Gastrocnemius medialis (tissue), 4 donors: Measurements from ENCODE around the gene CHST2. TPM values are rescaled to one million over a fixed set of nuclear protein-coding genes. Genes with fewer than 3 reads are reported as not detected.
A peak's percentile ranks its signal among the peaks of the same experiment; 100 is the strongest.

ENCODE experiments used
- ATAC-seq, 2 donors: fragments of 150-250 bp; one replicate each; pipeline ENCODE4 v1.9.1; 2016
- DNase-seq, 2 donors: peaks; one replicate each; pipeline ENCODE4 v3.0.0-alpha.2; 2019
- H3K27ac ChIP-seq, 4 donors: fragments of 200-600 bp; sonication (generic); 1 replicate in 1 of 4; 2 replicates in 3 of 4; pipeline ENCODE4 v1.5.1; 2016 to 2018; ENCODE audit warnings: mild to moderate bottlenecking in 2 of 4, moderate library complexity in 1 of 4
- H3K27me3 ChIP-seq, 3 donors: fragments of 200-600 bp; sonication (generic) in 2 of 3; 1 replicate in 1 of 3; 2 replicates in 2 of 3; pipeline versions ENCODE4 v1.5.1 to v1.6.0; 2016 to 2019; ENCODE audit warnings: mild to moderate bottlenecking in 1 of 3, moderate library complexity in 1 of 3
- H3K36me3 ChIP-seq, 2 donors: fragments of 200-600 bp; sonication (generic) in 1 of 2; one replicate each; pipeline ENCODE4 v1.5.1; 2017 to 2018
- H3K4me1 ChIP-seq, 2 donors: fragments of 200-600 bp; sonication (generic) in 1 of 2; one replicate each; pipeline ENCODE4 v1.5.1; 2016 to 2017; ENCODE audit warnings: mild to moderate bottlenecking in 2 of 2
- H3K4me3 ChIP-seq, 4 donors: fragments of 200-600 bp; sonication (generic) in 3 of 4; 1 replicate in 1 of 4; 2 replicates in 3 of 4; pipeline ENCODE4 v1.5.1; 2016 to 2019; ENCODE audit warnings: mild to moderate bottlenecking in 2 of 4
- H3K9me3 ChIP-seq, 3 donors: fragments of 200-600 bp; sonication (generic) in 2 of 3; 1 replicate in 1 of 3; 2 replicates in 2 of 3; pipeline ENCODE4 v1.5.1; 2016 to 2019
- CTCF ChIP-seq, 5 experiments: fragments of 450-650 bp in 3 of 5; fragments of 200-600 bp in 2 of 5; sonication (generic) in 2 of 5; IDR thresholded peaks in 4 of 5; conservative IDR thresholded peaks in 1 of 5; 1 replicate in 4 of 5; 2 replicates in 1 of 5; pipeline ENCODE4 v1.5.1; 2016 to 2019; ENCODE audit warnings: antibody characterized with exemption in 5 of 5, mild to moderate bottlenecking in 3 of 5, moderate library complexity in 3 of 5
- POLR2A ChIP-seq, 2 donors: fragments of 450-650 bp; IDR thresholded peaks; one replicate each; pipeline ENCODE4 v1.6.1; 2017; ENCODE audit warnings: antibody characterized with exemption in 2 of 2, mild to moderate bottlenecking in 2 of 2, moderate library complexity in 2 of 2
- in situ Hi-C, 4 donors: fragments of 200-750 bp; cut with MboI; loops; one replicate each; pipeline versions ENCODE4 v1.15.0 to v1.8.0; 2017; ENCODE audit warnings: low sequenced_read_pairs in 4 of 4
- intact Hi-C: fragments of 100-400 bp; cut with DNase I; formaldehyde crosslinking; loops from one replicate; pipeline ENCODE4 v1.15.1; 2023; ENCODE audit warnings: low total_unique reads
- total RNA-seq, 4 donors: library from RNA; depleted of rRNA; stranded (reverse); fragments of >200 nt; gene quantifications; one replicate each; pipeline versions ENCODE4 v1.1.0 to v1.2.3, GENCODE V29; 2016

The CHST2 gene
- total RNA-seq, 4 donors from 2014 or later: 0.41 to 2.9 (median 1.8) TPM

GRCh38 chr3:143172062-143172794, 52.7 kb downstream of the CHST2 start:
- H3K9me3 ChIP-seq: no peaks in the 10 kb centered on the region
- peak in 1 of 2 donors; percentile 61 for ATAC-seq
- no peaks in the 10 kb centered on the region for H3K27me3 ChIP-seq
- H3K27ac ChIP-seq: peak overlapping the region in 3 of 4 donors; percentile 10 to 47 (median 43)
- intact Hi-C loops (no loop called here), in situ Hi-C loops (no loop called here)
- no peak for DNase-seq
- TF ChIP-seq CTCF (IDR thresholded peaks at IDR 0.05 in 4 of 5, conservative IDR thresholded peaks at IDR 0.05 in 1 of 5) (no peak), POLR2A (IDR thresholded peaks at IDR 0.05) (no peak)
- H3K4me1 ChIP-seq: no peaks in the 10 kb centered on the region
- no peaks in the 10 kb centered on the region for H3K36me3 ChIP-seq
- no peak overlapping the region for H3K4me3 ChIP-seq

GRCh38 chr3:143172795-143173145, 53.2 kb downstream of the CHST2 start:
- no peak for TF ChIP-seq POLR2A (IDR thresholded peaks at IDR 0.05)
- no peak for TF ChIP-seq CTCF (IDR thresholded peaks at IDR 0.05 in 4 of 5, conservative IDR thresholded peaks at IDR 0.05 in 1 of 5)
- Histone ChIP-seq H3K4me3 (no peak overlapping the region), H3K36me3 (no peaks in the 10 kb centered on the region), H3K4me1 (no peaks in the 10 kb centered on the region), H3K27me3 (no peaks in the 10 kb centered on the region), H3K27ac (peak overlapping the region in 1 of 4 donors; percentile 47), H3K9me3 (no peaks in the 10 kb centered on the region)
- ATAC-seq (no peak), DNase-seq (no peak)
- in situ Hi-C loops: no loop called here
- intact Hi-C loops: no loop called here

- TF ChIP-seq CTCF (IDR thresholded peaks at IDR 0.05 in 4 of 5, conservative IDR thresholded peaks at IDR 0.05 in 1 of 5): no peak
- H3K9me3 ChIP-seq: no peaks in the 10 kb centered on the region
- H3K36me3 ChIP-seq: no peaks in the 10 kb centered on the region
- no peak for DNase-seq
- H3K4me3 ChIP-seq: no peak overlapping the region
- in situ Hi-C loops (no loop called here), intact Hi-C loops (no loop called here)
- H3K27me3 ChIP-seq: no peaks in the 10 kb centered on the region
- H3K27ac ChIP-seq: no peak overlapping the region
- no peaks in the 10 kb centered on the region for H3K4me1 ChIP-seq
- no peak for ATAC-seq
Measured at GRCh38 chr3:143173242-143173641, 53.7 kb downstream of the CHST2 start.

Other genes starting within 250 kb of the CHST2 start
- 10 to 100 TPM in 1 of 4 donors, 1 to 10 TPM in 3; 2.5 to 17.2 (median 4.0) TPM for gene PCOLCE2, start 230.7 kb upstream of the CHST2 start, total RNA-seq
- gene PAQR9, start 156.1 kb upstream of the CHST2 start, total RNA-seq: 1 to 10 TPM in 1 of 4 donors, under 1 TPM in 2, not detected in 1; 0.20 to 1.0 (median 0.27) TPM
- 10 to 100 TPM; 43.2 to 63.7 (median 43.9) TPM for gene U2SURP, start 118.2 kb upstream of the CHST2 start, total RNA-seq